ENCODE results near the gene TMEM119.

TMEM119 gene

DNA sequence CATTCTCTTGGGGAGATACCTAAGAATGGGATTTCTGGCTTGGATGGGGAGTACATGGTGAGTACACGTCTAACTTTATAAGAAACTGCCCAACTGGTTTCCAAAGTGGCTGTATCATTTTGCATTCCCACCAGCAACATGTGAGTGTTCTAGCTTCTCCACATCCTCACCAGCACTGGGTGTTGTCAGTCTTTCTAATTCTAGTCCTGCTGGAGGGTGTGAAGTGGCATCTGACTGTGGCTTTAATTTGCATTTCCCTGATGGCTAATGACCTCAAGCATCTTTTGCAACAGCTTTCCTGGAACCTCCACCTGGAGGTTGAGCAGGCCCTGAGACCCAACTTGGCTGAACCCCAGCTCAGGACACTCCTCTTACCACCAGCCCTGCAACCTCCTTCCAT, 18.0 kb upstream of the TMEM119 start:
- DNase-seq: no peak

DNA sequence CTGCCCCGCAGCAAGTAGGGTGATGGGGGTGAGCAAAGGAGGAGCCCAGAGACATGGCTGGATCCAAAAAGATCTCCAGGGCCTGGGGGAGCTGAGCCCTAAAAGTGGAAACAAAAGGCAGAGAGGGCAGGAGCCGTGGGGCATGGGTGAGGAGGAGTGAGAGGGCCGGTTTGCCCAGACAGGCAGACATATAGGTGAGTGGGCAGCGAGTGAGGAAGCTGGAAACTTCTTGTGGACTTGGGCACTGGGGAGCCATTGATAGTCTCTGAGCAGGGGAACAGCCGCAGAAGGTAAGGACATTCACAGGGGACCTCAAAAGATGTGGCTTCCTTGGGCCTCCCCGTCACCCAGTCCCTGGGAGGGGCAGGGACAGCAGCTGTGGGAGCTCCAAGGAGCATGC, 16.8 kb upstream of the TMEM119 start:
- no peak for DNase-seq

DNA sequence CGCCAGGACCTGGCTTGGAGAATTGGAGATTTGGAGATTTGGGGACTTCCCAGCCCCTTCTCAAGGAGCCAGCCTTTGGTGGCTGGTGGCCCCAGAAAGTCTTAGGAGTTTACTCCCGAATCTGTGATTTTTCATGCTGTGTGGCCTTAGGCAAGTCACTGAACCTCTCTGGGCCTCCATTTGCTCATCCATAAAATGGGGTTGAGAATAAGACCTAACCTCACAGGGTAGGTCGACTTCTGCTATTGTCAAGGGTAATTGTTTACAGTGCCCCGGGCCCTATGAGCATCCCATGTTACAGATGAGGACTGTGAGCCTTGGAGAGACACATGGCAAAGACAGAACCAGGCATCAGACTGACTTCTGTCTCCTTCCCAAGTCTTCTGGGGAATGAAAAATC, 16.2 kb upstream of the TMEM119 start:
- no peak for DNase-seq

DNA sequence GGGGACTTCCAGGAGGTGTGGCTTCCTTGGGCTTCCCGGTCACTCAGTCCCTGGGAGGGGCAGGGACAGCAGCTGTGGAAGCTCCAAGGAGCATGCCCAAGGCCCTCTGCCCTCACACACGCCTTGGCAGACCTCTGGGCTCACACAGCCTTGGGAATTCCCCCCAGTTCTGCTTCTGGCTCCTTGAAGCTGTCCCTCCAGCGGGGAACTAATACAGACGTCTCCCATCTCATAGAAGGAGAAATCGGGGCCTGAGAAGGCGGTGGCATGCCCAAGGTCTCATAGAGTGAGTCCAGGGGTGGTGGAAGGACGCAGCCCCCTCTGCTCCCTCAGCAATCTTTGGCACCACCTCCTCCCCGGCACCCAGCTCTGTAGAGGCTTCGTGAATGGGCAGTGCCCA, 15.7 kb upstream of the TMEM119 start:
- DNase-seq: no peak

DNA sequence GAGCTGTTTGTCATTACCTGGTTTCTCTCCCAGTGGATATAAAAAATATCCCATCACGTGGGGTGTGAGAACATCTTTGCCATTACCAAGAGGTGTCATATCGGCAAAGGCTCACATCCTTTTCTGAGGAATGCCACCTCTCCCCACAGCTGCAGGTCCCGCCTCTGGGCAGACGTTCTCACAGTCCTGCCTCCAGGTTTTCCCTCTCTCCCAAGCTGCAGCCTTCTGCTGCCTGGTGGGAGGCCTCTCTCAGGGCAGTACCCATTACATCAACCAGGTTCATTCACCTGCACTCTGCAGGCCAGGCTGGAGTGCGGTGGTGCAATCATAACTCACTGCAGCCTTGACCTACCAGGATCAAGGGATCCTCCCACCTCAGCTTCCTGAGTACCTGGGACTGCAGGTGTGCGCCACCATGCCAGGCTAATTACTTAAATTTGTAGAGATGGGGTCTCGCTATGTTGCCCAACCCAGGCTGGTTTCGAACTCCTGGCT, 15.0 kb upstream of the TMEM119 start:
- DNase-seq: peak; percentile 42

DNA sequence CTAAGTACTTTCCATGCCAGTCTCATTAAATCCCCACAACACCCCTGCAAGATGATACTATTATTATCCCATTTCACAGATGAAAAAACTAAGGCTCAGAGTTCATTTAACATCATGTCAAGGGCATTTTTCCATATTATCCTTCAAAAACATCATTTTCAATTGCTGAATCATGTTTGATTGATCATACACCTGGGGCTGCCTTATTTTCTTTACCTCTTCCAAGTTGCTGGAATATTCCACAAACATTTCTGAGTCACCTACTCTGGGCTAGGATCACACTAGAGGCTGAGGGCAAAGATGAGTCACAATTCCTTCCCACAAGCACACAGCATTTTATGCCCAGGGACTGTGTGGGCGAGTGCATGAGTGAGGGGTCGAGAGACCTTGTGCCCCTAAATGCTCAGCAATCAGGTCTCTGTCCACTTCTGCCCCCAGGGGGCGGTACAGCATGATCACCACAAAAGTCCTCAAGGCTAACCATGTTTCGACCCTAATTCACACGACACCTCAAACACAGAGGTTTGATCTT, 14.1 kb upstream of the TMEM119 start:
- DNase-seq: no peak

DNA sequence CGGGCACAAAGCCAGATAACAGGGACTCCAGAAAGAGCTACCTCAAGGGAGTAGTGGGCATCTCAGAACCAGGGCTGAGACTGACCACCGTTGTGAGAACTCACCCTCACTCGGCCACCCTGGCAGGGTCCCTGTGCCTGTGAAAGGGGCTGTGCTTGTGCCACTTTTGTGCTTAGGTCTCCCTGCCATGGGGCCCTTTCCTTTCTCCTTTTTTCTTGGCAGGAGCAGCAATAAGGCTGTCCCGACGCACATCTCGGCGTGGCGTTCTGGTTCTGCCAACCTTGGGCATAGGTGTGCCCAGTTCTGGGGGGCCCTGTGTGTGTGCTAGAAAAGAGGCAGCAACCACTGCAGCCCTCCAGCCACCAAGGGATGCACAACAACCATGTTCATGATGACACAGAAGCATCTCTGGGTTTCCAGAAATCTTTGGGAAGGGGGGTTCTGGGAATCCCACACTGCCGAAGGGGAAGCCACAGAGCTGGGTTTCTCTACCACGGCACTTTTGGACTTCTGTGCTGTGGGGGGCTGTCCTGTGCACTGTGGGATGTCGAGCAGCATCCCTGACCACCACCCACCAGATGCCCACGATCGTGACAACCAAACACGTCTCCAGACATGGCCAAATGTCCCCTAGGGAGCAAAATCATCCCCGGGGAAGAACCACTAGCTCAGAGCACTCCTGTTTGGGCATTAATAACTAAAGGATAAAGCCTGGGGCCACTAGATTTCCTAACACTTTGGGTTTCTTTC, 13.1 kb upstream of the TMEM119 start:
- no peak for DNase-seq

DNA sequence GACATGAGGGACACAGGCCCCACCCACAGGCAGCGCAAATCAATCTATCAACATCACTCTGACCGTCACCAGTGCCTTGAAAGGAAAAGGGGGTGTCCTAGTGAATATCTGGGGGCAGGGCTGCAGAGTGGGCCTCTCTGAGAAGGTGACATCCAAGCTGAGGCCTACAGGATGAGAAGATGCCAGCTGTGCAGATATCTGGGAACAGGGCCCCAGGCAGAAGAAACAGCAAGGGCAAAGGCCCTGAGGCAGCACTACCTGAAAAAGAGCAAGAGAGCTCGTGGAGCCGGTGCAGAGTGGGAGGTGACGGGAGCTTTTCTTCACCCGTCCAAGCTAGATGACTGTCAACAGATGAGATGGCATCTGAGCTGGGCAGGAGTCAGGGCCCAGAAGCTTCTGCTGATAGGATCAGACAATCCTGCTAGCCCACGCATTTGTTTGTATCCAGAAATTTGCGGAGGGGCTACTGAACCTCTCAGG, 12.5 kb upstream of the TMEM119 start:
- no peak for DNase-seq

DNA sequence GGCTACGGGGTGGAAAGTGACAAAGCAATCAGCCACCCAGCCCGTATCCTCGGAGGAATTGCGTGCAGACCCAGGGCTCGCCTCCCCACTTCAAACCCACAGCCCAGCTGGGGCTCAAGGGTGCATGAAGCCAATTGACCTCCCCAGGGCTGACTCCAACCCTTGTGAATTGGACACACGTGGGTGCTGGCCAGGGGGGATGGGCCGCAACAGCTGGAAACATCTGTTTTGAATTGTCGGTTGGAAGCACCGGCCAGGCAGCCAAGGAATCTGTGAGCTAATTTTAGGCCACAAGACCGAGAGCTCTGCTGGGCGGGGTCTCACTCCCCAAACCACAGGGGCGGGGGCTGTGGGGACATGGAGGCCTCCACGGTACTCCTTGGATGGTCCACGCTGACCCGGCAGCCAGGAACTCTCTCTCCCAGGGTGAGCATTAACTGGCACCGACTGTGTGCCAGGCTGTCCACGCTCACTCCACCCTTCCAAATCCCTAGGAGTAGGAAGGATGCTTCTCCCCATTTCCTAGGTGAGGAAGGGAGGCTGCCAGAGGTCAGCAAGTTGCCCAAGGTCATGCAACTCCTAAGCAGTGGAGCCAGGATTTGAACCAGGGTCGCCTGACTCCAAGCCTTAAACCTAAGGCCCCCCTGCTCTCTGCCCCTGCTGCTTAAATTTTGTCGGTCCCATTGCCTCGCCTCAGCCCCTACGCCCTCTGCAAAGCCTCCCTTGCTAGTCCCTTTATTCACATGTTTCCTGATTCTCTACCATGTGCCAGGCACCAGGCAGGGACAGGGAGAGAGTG, 11.9 kb upstream of the TMEM119 start:
- no peak for DNase-seq

DNA sequence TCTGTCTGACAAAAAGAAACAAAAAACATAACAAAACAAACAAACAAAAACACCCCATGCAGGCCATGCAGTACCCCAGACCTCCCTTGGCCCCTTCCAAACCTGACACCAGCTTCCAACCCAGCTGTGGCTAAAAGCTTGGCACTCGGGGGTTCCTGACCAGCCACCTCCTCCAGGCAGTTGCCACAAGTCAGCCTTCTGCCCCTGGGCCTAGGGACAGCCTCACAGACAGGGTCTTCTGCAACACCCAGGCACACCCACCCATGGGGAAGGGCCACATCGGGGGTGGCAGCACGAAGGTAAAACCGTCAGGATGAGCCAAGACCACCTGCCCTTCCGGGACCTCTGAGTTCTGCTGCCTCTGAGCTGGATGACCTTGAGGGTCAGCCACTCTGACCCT, 10.7 kb upstream of the TMEM119 start:
- no peak for DNase-seq

DNA sequence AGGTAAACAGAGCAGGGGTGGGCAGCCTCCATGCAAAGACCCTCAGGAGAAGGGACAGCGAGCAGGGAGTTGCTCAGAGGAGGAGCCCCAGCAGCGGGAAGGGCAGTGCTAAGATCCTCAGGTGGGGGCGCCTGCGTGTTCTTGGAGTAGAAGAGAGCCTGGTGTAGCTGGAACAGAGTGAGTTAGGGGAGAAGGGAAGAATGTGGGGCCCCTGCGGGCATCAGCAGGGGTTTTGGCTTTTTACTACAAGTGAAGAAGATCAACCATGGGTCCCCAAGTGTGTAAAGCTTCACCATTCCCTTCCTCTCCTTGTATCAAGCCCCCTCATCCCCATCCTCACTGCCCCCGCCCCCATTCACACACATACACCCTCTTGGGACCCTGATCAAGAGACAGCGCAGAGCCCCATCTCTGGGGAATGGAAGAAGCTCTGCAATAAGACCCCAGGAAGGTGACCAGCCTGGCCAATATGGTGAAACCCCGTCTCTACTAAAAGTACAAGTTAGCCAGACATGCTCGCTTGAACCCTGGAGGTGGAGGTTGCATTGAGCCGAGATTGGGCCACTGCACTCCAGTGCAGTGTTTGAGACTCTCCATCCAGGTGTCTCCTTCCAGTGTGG, 10.2 kb upstream of the TMEM119 start:
- no peak for DNase-seq

DNA sequence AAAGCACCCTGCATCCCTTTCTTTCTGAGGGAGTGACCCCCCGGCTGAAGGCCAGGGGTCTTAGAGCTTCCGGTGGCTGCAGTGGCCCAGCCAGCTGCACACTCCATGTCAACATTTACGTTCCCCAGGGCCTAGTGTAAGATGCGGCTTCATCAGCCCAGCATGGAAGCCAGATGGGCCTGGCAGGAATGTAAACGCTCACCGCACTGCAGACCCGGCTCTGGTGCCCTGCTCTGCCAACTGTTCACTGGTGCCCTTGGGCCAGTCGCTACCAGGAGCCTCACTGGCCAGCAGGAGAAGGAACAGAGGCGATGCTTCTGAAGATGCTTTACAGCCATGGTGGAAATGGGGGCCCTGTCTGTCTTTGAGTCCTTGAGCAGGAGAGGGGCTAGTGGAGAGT, 8.6 kb upstream of the TMEM119 start:
- DNase-seq: no peak

DNA sequence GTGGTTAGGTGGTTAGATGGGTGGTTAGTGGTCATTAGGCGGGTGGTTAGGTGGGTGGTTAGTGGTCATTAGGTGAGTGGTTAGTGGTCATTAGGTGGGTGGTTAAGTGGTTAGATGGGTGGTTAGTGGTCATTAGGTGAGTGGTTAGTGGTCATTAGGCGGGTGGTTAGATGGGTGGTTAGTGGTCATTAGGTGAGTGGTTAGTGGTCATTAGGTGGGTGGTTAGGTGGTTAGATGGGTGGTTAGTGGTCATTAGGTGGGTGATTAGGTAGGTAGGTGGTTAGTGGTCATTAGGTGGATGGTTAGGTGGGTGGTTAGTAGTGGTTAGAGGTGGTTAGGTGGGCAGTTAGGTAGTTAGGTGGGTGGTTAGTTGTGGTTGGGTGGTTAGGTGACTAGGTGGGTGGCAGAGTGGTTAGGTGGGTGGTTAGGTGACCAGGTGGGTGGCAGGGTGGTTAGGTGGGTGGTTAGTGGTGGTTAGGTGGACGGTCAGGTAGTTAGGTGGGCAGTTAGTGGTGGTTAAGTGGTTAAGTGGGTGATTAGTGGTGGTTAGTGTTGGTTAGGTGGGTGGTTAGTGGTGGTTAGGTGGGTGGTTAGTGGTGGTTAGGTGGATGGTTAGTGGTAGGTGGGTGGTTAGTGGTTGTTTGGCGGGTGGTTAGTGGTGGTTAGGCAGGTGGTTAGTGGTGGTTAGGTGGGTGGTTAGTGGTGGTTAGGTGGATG, 8.0 kb upstream of the TMEM119 start:
- no peak for DNase-seq

DNA sequence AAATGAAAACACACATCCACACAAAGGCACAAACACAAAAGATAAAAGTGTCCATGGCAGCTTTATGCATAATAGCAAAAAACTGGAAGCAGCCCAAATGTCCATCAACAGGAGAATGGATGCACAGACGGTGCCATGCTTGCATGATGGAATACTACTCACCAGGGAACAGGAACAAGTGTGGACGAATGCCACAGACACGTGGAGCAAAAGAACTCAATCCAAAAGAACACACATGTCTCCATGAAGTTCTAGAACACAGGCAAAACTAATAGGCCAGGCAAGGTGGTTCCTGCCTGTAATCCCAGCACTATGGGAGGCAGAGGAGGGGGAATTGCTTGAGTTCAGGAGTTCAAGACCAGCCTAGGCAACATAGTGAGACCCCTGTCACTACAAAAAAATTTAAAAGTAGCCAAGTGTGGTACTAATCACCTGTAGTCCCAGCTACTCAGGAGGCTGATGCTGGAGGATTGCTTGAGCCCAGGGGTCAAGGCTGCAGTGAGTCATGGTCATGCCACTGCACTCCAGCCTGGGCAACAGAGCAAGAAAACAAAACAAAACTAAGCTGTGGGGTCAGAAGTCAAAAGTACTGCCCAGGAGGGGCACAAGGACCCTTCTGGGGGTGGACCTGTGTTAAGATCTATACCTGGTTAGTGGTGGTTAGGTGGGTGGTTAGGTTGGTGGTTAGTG, 7.3 kb upstream of the TMEM119 start:
- no peak for DNase-seq

DNA sequence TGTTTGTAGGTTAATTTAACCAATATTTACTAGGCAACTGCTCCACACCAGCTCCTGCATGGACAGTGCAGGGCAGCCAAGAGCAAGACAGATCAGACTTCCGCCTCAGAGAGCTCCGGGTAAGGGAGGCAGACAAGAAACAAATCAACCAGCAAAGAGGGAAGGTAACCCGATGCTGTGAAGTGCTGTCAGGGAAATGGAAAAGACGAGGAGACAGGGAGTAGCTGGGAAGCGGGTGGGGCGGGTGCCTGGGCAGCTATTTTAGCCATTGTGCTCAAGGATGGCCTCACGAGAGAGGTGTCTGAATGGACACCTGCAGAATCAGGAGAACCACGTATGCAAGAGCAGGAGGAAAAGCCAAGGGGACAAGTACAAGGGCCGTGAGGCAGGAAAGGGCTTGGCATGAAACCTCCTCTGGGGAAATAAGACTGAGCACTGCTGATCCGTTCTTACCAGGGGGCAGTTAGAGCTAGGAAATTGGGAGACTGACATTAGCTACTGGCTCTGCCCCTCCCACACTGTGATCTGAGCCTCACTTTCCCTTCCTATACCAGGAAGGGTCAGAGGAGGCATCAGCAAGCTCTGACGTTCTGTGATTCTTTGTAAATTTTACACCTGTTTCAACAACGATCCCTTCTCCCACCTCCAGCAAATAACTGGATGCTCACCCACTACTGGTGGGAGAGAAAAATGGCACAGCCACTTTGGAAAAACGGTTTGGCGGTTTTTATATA, 6.5 kb upstream of the TMEM119 start:
- DNase-seq: no peak

DNA sequence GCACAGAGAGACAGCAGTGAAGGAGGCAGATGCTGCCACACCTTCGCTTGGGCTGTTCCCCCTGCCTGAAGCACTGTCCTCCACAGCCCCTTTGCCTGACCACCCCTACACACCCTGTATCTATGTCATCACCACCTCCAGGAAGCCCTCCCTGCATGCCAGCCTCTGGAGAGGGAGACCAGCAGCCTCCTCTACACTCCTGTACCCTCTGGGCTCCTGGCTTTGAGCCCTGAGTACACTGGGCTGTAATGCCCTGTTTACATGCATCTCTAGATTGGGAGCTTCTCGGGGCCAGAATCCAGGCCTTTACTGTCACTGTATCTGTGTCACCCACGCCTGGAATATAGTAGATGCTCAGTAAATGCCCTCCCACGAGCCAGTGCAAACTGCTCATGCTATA, 5.9 kb upstream of the TMEM119 start:
- no peak for DNase-seq

DNA sequence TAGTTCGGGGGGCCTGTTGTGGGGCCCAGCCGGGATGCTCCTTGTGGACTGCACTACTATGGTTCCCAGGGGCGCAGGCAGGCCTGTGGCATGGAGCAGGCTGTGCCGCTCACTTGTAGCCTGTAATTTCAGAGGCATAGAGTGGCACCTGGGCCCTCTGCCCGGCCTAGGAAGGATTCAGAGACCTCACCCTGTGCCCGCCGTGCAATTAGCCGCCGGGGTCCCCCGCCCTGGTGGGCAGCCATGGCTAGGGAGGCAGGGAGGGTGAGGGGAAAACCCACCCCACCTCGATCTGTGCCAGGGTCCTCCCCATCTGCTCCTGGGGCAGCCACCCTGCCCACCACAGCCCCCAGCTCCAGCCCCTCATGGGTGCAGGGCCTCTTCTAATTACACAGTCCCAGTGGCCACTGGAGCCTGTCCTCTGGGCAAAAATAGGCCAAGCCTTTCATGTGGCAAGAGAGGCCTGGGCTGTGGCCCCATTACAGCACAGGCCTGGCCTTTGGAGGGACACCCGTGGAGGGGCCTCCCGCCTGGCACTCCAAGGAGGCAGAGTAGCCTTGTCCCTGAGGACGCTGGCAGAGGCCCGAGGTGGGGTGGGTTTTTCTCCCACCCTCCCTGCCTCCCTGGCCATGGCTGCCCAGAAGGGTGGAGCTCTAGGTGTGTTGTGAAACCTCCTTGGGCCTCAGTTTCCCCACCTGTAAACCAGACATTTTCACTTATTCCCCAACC, 5.3 kb upstream of the TMEM119 start:
- DNase-seq: no peak

DNA sequence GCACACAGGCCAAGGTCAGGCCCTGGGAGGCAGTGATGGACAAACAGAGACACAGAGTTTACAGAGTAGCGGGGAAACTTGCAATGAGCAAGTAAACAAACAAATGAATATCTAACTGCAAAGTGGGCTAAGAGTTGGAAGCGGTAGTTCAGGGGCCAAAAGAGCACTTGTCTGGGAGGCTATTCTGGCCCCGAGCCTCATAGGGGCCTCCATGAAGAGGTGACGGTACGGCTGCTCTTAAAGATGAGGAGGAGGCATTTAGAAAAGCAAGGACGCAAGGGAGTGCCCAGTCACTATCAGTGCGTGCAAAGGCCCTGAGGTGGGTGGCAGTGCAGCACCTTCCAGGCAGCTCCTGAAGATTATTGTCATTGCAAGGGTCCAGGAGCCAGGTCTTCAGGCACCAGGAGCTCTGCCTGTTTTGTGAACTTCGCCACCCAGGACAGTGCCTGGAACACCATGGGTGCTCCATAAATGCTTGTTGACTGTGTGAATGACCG, 4.4 kb upstream of the TMEM119 start:
- no peak for DNase-seq

DNA sequence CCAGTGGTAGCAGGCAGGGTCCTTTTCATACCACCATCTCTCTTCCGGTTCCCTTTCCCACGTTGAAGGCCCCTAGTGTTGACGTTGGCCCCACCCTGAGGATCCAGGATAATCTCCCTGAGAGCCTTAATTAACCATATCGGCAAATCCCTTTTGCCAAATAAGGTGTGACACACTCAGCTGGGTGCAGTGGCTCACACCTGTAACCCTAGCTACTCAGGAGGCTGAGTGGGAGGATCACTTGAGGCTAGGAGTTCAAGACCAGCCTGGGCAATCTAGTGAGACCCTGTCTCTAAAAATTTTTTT, 2.8 kb upstream of the TMEM119 start:
- peak; percentile 21 for DNase-seq

DNA sequence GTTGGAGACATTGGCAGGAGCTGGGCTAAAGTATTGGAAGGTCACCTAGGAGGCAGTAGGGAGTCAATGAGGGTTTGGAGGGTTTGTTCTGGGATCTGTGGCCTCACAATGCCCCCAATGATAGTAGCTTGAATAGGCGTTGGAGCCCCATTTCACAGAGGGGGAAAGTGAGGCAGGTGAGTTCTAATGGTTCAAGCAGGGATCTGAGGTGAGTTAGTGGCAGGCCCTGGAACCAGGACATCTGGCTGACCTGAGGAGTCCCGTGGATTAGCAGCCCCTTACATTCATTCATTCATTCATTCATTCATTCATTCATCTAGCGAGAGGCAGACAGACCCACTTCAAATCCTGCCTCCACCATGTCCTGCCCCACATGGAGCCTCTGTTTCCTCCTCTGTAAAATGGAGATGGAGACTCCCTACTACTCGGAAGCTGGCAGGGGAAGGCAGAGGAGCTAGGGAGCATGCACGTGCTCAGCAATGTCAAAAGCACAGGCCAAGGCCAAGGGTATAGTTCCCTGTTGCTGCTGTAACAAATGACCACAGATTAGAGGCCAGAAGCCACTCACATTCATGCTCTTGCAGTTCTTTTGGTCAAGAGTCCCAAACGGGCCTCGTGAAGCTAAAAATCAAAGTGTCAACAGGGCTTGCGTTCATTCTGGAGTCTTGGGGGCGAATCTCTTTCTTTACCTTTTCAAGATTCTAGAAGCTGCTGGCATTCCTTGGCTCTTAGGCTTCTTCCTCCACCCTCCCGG, 2.2 kb upstream of the TMEM119 start:
- DNase-seq: no peak
